ENCODE measurements around the gene FCHSD2.

DNA sequence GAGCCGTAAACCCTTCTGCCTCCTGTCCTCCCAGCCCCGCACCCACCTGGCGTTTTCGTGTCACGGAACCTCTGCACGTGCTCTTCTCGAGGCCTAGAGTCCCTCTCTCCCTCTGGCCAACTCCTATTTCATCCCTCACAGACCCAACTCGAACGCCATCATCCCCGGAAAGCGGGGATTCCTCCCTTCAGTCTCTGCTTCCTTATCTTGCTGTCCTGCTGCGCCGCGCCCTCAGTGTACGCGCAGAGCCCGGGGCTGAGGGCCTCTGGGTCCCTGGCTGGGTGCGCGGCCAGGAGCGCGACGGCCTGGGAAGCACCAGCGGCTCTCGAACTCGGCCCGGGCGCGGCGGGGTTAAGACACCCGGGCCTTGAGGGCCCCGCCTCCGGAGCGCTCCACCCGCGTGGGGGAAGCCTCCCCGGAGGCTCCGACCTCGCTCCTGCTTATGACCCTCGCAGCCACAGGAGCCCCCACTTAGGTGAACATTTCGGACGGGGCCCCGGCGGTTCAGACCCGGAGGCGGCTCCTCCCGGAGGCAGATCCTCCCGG, 328.3 kb downstream of the FCHSD2 start:
- TF ChIP-seq TARDBP (IDR thresholded peaks at IDR 0.05) (no peak), ELF4 (IDR thresholded peaks at IDR 0.05) (no peak; the same call in 1 of the 2 replicates), CTBP1 (IDR thresholded peaks at IDR 0.05; ENCODE audit: borderline replicate concordance) (no peak), ARNT (IDR thresholded peaks at IDR 0.05) (no peak), SP1 (IDR thresholded peaks at IDR 0.05) (no peak), SUZ12 (IDR thresholded peaks at IDR 0.05) (no peak), FOXM1 (IDR thresholded peaks at IDR 0.05; ENCODE audit: borderline replicate concordance) (no peak; the same call in 1 of the 2 replicates), LEF1 (IDR thresholded peaks at IDR 0.05; ENCODE audit: borderline replicate concordance) (no peak), BHLHE40 (IDR thresholded peaks at IDR 0.05; ENCODE audit: borderline replicate concordance) (no peak; the same call in 1 of the 2 replicates), NFRKB (IDR thresholded peaks at IDR 0.05) (no peak), FOXA1 (IDR thresholded peaks at IDR 0.05) (no peak)
